ENCODE data around the gene POMT2.

The POMT2 gene

GRCh38 chr14:77259025-77259715, 61.5 kb downstream of the POMT2 start:
- TF ChIP-seq POLR2A (IDR thresholded peaks at IDR 0.05; ENCODE audit: low read length) (no peak), GATA1 (IDR thresholded peaks at IDR 0.05; ENCODE audit: low read depth, low read length) (no peak)
- DNase-seq, result no peak

GRCh38 chr14:77258566-77258965, 62.1 kb downstream of the POMT2 start:
- no peak for TF ChIP-seq POLR2A (IDR thresholded peaks at IDR 0.05; ENCODE audit: low read length)
- TF ChIP-seq GATA1 (IDR thresholded peaks at IDR 0.05; ENCODE audit: low read depth, low read length), result no peak

GRCh38 chr14:77257700-77258099, 63.0 kb downstream of the POMT2 start:
- TF ChIP-seq POLR2A (IDR thresholded peaks at IDR 0.05; ENCODE audit: low read length), result no peak
- TF ChIP-seq GATA1 (IDR thresholded peaks at IDR 0.05; ENCODE audit: low read depth, low read length), result no peak
- no peak for DNase-seq

More at GRCh38 chr14:77258566-77258965, 62.1 kb downstream of the POMT2 start:
- DNase-seq, result no peak

GRCh38 chr14:77256694-77257093, 64.0 kb downstream of the POMT2 start:
- DNase-seq, result no peak
- TF ChIP-seq GATA1 (IDR thresholded peaks at IDR 0.05; ENCODE audit: low read depth, low read length), result no peak
- TF ChIP-seq POLR2A (IDR thresholded peaks at IDR 0.05; ENCODE audit: low read length), result no peak

- TF ChIP-seq POLR2A (IDR thresholded peaks at IDR 0.05; ENCODE audit: low read length), result no peak
- no peak for TF ChIP-seq GATA1 (IDR thresholded peaks at IDR 0.05; ENCODE audit: low read depth, low read length)
These were observed 67.1 kb downstream of the POMT2 start for GRCh38 chr14:77253333-77254190.

GRCh38 chr14:77251870-77252269, 68.8 kb downstream of the POMT2 start:
- DNase-seq, result no peak
- TF ChIP-seq POLR2A (IDR thresholded peaks at IDR 0.05; ENCODE audit: low read length), result no peak
- TF ChIP-seq GATA1 (IDR thresholded peaks at IDR 0.05; ENCODE audit: low read depth, low read length), result no peak

More at GRCh38 chr14:77253333-77254190, 67.1 kb downstream of the POMT2 start:
- no peak for DNase-seq

- no peak for DNase-seq
- TF ChIP-seq POLR2A (IDR thresholded peaks at IDR 0.05; ENCODE audit: low read length) (no peak), GATA1 (IDR thresholded peaks at IDR 0.05; ENCODE audit: low read depth, low read length) (no peak)
These were observed 69.8 kb downstream of the POMT2 start for GRCh38 chr14:77250927-77251326.

- TF ChIP-seq POLR2A (IDR thresholded peaks at IDR 0.05; ENCODE audit: low read length), result no peak
- no peak for TF ChIP-seq GATA1 (IDR thresholded peaks at IDR 0.05; ENCODE audit: low read depth, low read length)
- no peak for DNase-seq
These were observed 71.4 kb downstream of the POMT2 start for GRCh38 chr14:77249286-77249685.

GRCh38 chr14:77248666-77249065, 72.0 kb downstream of the POMT2 start:
- no peak for DNase-seq
- no peak for TF ChIP-seq POLR2A (IDR thresholded peaks at IDR 0.05; ENCODE audit: low read length)
- no peak for TF ChIP-seq GATA1 (IDR thresholded peaks at IDR 0.05; ENCODE audit: low read depth, low read length)

- TF ChIP-seq POLR2A (IDR thresholded peaks at IDR 0.05; ENCODE audit: low read length) (no peak), GATA1 (IDR thresholded peaks at IDR 0.05; ENCODE audit: low read depth, low read length) (no peak)
These were observed 73.9 kb downstream of the POMT2 start for GRCh38 chr14:77246784-77247183.

GRCh38 chr14:77245820-77246219, 74.9 kb downstream of the POMT2 start:
- TF ChIP-seq GATA1 (IDR thresholded peaks at IDR 0.05; ENCODE audit: low read depth, low read length) (no peak), POLR2A (IDR thresholded peaks at IDR 0.05; ENCODE audit: low read length) (no peak)
- DNase-seq, result no peak

More at GRCh38 chr14:77246784-77247183, 73.9 kb downstream of the POMT2 start:
- no peak for DNase-seq

GRCh38 chr14:77243853-77244252, 76.8 kb downstream of the POMT2 start:
- no peak for DNase-seq
- TF ChIP-seq POLR2A (IDR thresholded peaks at IDR 0.05; ENCODE audit: low read length) (no peak), GATA1 (IDR thresholded peaks at IDR 0.05; ENCODE audit: low read depth, low read length) (no peak)

- no peak for TF ChIP-seq POLR2A (IDR thresholded peaks at IDR 0.05; ENCODE audit: low read length)
- TF ChIP-seq GATA1 (IDR thresholded peaks at IDR 0.05; ENCODE audit: low read depth, low read length), result no peak
- no peak for DNase-seq
These were observed 77.9 kb downstream of the POMT2 start for GRCh38 chr14:77242752-77243151.

- DNase-seq, result no peak
- no peak for TF ChIP-seq POLR2A (IDR thresholded peaks at IDR 0.05; ENCODE audit: low read length)
- no peak for TF ChIP-seq GATA1 (IDR thresholded peaks at IDR 0.05; ENCODE audit: low read depth, low read length)
These were observed 78.7 kb downstream of the POMT2 start for GRCh38 chr14:77241955-77242354.

Data from erythroblast (primary cell).